ENCODE results near the gene TLE3.

TLE3 gene

DNA sequence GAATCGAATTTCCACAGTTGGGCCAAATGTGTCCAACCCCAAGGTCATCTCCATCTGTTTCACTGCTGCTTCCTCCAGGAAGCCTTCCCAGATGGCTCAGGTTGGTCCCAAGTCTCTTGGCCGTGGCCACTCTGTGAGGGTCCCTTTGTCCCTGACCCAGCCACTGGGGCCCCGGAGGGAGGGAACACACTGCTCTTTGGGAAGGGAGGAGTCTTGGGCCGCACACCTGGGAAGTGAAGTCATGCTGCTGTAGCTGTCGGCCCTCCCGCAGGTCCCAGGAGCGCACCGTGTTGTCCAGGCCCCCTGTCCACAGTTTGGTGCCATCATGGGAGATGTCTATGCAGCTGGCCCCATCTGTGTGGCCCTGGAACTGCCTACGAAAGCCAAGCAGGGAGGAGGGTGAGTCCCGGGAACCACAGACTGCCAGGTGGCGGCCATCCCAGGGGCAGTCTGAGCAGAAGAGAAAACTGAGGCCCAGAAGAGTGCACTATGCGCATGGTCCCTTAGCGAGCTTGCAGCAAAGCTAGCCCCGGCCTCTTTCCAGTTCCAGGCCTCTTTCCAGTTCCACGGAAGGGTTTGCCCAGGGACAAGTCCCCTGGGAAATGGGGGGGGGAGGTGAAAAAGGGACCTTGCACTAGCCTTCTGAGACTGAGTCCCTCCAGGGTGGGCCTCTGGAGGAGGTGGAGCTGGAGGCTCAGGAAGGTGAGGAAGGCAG is 44.6 kb downstream of the TLE3 start:
- no peaks in the 10 kb centered on the region for H3K9me3 ChIP-seq (ENCODE audit: control insufficient read depth in 5 of 5, low read length in 5 of 5)
- no peak overlapping the region for H3K4me3 ChIP-seq (ENCODE audit: low read depth in 1 of 5, low read length in 5 of 5)
- no peak overlapping the region for H3K27ac ChIP-seq (ENCODE audit: low read depth, low read length)
- peaks cover 0 to 93% (median 90%) of the 10 kb centered on the region in 5 donors for H3K36me3 ChIP-seq (ENCODE audit: control insufficient read depth in 5 of 5, insufficient read depth in 5 of 5, low read length in 5 of 5)
- H3K9ac ChIP-seq (ENCODE audit: low read length in 5 of 5): no peak overlapping the region
- no peaks in the 10 kb centered on the region for H3K27me3 ChIP-seq (ENCODE audit: control insufficient read depth in 5 of 5, insufficient read depth in 4 of 5, low read length in 5 of 5)
- peaks cover 0 to 26% (median 20%) of the 10 kb centered on the region in 5 donors for H3K4me1 ChIP-seq (ENCODE audit: control insufficient read depth in 5 of 5, insufficient read depth in 5 of 5, low read length in 5 of 5)

DNA sequence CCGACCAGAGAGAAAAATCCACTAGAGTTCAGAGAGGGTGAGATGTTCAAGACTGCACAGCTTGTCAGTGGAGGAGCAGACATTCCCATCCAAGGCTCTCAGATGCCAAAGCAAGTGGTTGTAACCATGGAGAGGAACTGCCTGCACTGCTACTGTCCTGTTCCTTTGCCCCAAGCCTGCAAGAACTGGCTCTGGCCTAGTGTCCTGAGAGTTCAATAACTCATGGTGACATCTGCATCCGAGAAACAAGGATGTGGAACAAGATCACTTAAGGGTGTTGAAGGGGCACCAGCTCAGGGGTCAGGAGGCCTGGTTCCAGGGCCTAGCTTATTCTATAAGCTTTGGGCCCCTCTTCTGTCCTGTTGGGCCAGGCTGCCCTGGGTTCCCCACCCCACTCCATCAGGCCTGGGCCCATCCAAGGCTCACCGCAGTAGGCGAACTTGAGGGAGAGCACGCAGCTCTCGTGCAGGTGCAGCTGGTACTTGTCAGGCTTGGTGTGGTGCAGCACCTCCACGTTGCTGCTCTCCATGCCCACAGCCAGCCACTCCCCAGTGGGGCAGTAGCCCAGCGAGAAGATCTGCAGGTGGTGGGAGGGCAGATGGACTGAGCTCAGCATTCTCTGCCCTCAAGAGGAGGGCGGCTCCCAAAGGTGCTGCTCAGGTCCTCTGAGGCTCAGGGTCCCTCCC is 45.6 kb downstream of the TLE3 start:
- H3K4me3 ChIP-seq (ENCODE audit: low read depth in 1 of 5, low read length in 5 of 5): no peak overlapping the region
- H3K4me1 ChIP-seq (ENCODE audit: control insufficient read depth in 5 of 5, insufficient read depth in 5 of 5, low read length in 5 of 5): peaks cover 0 to 37% (median 26%) of the 10 kb centered on the region in 5 donors
- no peak overlapping the region for H3K27ac ChIP-seq (ENCODE audit: low read depth, low read length)
- no peak overlapping the region for H3K9ac ChIP-seq (ENCODE audit: low read length in 5 of 5)
- no peaks in the 10 kb centered on the region for H3K27me3 ChIP-seq (ENCODE audit: control insufficient read depth in 5 of 5, insufficient read depth in 4 of 5, low read length in 5 of 5)
- H3K9me3 ChIP-seq (ENCODE audit: control insufficient read depth in 5 of 5, low read length in 5 of 5): no peaks in the 10 kb centered on the region
- peaks cover 0 to 85% (median 79%) of the 10 kb centered on the region in 5 donors for H3K36me3 ChIP-seq (ENCODE audit: control insufficient read depth in 5 of 5, insufficient read depth in 5 of 5, low read length in 5 of 5)

DNA sequence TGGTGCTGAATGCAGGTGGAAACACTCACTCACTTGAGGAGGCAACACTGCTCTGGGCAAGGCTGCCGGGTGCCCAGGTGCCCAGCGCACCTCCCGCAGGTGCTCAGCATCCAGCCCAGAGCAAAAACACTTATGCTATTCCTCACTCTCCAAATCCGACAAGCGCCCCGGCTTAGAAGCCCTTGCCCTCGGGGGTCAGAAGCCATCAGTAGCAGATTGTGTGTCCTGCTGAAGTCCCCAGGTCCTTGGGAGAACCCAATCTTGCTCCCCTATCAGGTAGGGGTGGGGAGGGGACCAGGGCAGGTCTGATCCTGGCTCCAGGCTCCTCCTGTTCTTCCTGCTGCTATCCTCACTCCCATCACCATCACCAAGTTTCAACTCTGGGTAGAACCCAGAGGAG is 46.7 kb downstream of the TLE3 start:
- Histone ChIP-seq H3K9ac (ENCODE audit: low read length in 5 of 5) (no peak overlapping the region), H3K4me3 (ENCODE audit: low read depth in 1 of 5, low read length in 5 of 5) (no peak overlapping the region), H3K9me3 (ENCODE audit: control insufficient read depth in 5 of 5, low read length in 5 of 5) (no peaks in the 10 kb centered on the region), H3K36me3 (ENCODE audit: control insufficient read depth in 5 of 5, insufficient read depth in 5 of 5, low read length in 5 of 5) (peaks cover 0 to 74% (median 69%) of the 10 kb centered on the region in 5 donors), H3K27me3 (ENCODE audit: control insufficient read depth in 5 of 5, insufficient read depth in 4 of 5, low read length in 5 of 5) (no peaks in the 10 kb centered on the region), H3K27ac (ENCODE audit: low read depth, low read length) (no peak overlapping the region), H3K4me1 (ENCODE audit: control insufficient read depth in 5 of 5, insufficient read depth in 5 of 5, low read length in 5 of 5) (peaks cover 0 to 41% (median 26%) of the 10 kb centered on the region in 5 donors)

GRCh38 chr15:70050441-70050840 is 47.3 kb downstream of the TLE3 start:
- no peak overlapping the region for H3K4me3 ChIP-seq (ENCODE audit: low read depth in 1 of 5, low read length in 5 of 5)
- no peaks in the 10 kb centered on the region for H3K9me3 ChIP-seq (ENCODE audit: control insufficient read depth in 5 of 5, low read length in 5 of 5)
- peaks cover 0 to 41% (median 26%) of the 10 kb centered on the region in 5 donors for H3K4me1 ChIP-seq (ENCODE audit: control insufficient read depth in 5 of 5, insufficient read depth in 5 of 5, low read length in 5 of 5)
- H3K27me3 ChIP-seq (ENCODE audit: control insufficient read depth in 5 of 5, insufficient read depth in 4 of 5, low read length in 5 of 5): no peaks in the 10 kb centered on the region
- no peak overlapping the region for H3K9ac ChIP-seq (ENCODE audit: low read length in 5 of 5)
- no peak overlapping the region for H3K27ac ChIP-seq (ENCODE audit: low read depth, low read length)
- H3K36me3 ChIP-seq (ENCODE audit: control insufficient read depth in 5 of 5, insufficient read depth in 5 of 5, low read length in 5 of 5): peaks cover 0 to 69% (median 64%) of the 10 kb centered on the region in 5 donors

- H3K27ac ChIP-seq (ENCODE audit: low read depth, low read length): no peak overlapping the region
- H3K9ac ChIP-seq (ENCODE audit: low read length in 5 of 5): no peak overlapping the region
- peaks cover 0 to 41% (median 26%) of the 10 kb centered on the region in 5 donors for H3K4me1 ChIP-seq (ENCODE audit: control insufficient read depth in 5 of 5, insufficient read depth in 5 of 5, low read length in 5 of 5)
- no peaks in the 10 kb centered on the region for H3K27me3 ChIP-seq (ENCODE audit: control insufficient read depth in 5 of 5, insufficient read depth in 4 of 5, low read length in 5 of 5)
- peaks cover 0 to 62% (median 57%) of the 10 kb centered on the region in 5 donors for H3K36me3 ChIP-seq (ENCODE audit: control insufficient read depth in 5 of 5, insufficient read depth in 5 of 5, low read length in 5 of 5)
- no peak overlapping the region for H3K4me3 ChIP-seq (ENCODE audit: low read depth in 1 of 5, low read length in 5 of 5)
- H3K9me3 ChIP-seq (ENCODE audit: control insufficient read depth in 5 of 5, low read length in 5 of 5): no peaks in the 10 kb centered on the region
Measured at GRCh38 chr15:70049701-70050301, 47.9 kb downstream of the TLE3 start.

DNA sequence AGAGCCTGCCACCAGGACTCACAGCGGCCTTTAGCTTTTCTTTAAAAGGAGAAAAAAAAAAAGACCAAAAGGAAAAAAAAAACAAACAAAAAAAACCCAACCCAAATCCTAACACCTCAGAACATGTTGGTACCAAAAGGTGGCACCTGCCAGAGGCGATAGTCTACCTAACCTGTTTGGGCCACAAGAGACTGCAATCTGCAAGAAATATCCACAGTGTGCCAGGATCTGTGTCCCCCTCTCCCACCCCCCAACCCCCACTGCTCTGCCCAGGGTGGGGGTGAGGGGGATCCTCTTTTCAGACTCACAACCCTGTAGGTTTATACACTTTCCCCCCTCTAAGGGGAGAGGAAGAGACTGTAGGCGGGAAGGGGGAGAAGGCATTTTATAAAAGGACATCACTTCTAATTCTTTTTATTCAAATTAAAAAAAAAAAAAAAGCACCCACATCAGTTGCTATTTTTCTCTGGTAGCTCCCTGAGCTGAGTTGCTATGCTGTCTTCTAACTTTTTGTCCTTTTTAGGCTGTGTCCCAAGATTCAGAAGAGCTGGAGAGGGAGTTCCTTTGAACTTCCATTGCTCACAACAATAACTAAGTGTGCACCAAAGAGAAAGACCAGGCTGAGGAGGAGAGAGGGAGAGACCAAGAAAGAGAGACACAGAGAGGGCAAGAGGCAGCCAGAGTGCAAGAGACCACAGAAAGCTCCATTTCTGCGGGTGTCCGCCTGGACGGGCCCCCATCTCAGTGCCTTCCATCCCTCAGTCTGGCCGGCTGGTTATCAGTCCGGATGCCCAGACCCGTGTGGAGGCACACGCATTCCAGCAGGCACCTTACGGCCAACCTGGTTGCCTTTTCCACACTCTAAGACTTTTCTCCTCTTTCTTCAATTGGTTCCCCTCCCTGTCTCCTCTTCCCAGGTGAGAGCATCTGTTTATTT is 48.9 kb downstream of the TLE3 start:
- Histone ChIP-seq H3K27ac (ENCODE audit: low read depth, low read length) (no peak overlapping the region), H3K36me3 (ENCODE audit: control insufficient read depth in 5 of 5, insufficient read depth in 5 of 5, low read length in 5 of 5) (peaks cover 0 to 53% (median 48%) of the 10 kb centered on the region in 5 donors), H3K9ac (ENCODE audit: low read length in 5 of 5) (no peak overlapping the region), H3K9me3 (ENCODE audit: control insufficient read depth in 5 of 5, low read length in 5 of 5) (no peaks in the 10 kb centered on the region), H3K27me3 (ENCODE audit: control insufficient read depth in 5 of 5, insufficient read depth in 4 of 5, low read length in 5 of 5) (no peaks in the 10 kb centered on the region), H3K4me3 (ENCODE audit: low read depth in 1 of 5, low read length in 5 of 5) (no peak overlapping the region), H3K4me1 (ENCODE audit: control insufficient read depth in 5 of 5, insufficient read depth in 5 of 5, low read length in 5 of 5) (peaks cover 0 to 36% (median 19%) of the 10 kb centered on the region in 5 donors)

DNA sequence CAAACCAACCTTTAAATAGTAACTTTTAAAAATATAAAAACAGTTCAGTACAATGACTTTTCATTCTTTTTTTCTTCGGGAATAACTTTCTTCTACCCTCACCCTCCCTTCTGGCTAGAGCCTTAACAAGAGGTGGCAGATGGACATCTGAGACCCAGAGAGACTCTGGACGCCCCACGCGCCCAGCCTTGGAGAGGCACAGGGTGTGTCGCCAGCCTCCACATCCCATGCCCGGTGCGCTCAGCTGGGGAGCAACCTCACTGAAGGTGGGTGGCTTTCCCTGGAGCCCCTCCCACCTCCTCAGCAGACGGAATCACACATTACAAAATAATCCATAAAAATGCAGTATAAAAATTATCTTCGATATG is 49.5 kb downstream of the TLE3 start:
- no peak overlapping the region for H3K9ac ChIP-seq (ENCODE audit: low read length in 5 of 5)
- H3K4me3 ChIP-seq (ENCODE audit: low read depth in 1 of 5, low read length in 5 of 5): no peak overlapping the region
- H3K27me3 ChIP-seq (ENCODE audit: control insufficient read depth in 5 of 5, insufficient read depth in 4 of 5, low read length in 5 of 5): no peaks in the 10 kb centered on the region
- peaks cover 0 to 46% (median 43%) of the 10 kb centered on the region in 5 donors for H3K36me3 ChIP-seq (ENCODE audit: control insufficient read depth in 5 of 5, insufficient read depth in 5 of 5, low read length in 5 of 5)
- H3K4me1 ChIP-seq (ENCODE audit: control insufficient read depth in 5 of 5, insufficient read depth in 5 of 5, low read length in 5 of 5): peaks cover 0 to 29% (median 12%) of the 10 kb centered on the region in 5 donors
- no peak overlapping the region for H3K27ac ChIP-seq (ENCODE audit: low read depth, low read length)
- no peaks in the 10 kb centered on the region for H3K9me3 ChIP-seq (ENCODE audit: control insufficient read depth in 5 of 5, low read length in 5 of 5)

- Histone ChIP-seq H3K4me3 (ENCODE audit: low read depth in 1 of 5, low read length in 5 of 5) (no peak overlapping the region), H3K9me3 (ENCODE audit: control insufficient read depth in 5 of 5, low read length in 5 of 5) (no peaks in the 10 kb centered on the region), H3K4me1 (ENCODE audit: control insufficient read depth in 5 of 5, insufficient read depth in 5 of 5, low read length in 5 of 5) (peaks cover 0 to 24% (median 8%) of the 10 kb centered on the region in 5 donors), H3K36me3 (ENCODE audit: control insufficient read depth in 5 of 5, insufficient read depth in 5 of 5, low read length in 5 of 5) (peaks cover 0 to 40% (median 38%) of the 10 kb centered on the region in 5 donors), H3K27ac (ENCODE audit: low read depth, low read length) (no peak overlapping the region), H3K9ac (ENCODE audit: low read length in 5 of 5) (no peak overlapping the region), H3K27me3 (ENCODE audit: control insufficient read depth in 5 of 5, insufficient read depth in 4 of 5, low read length in 5 of 5) (no peaks in the 10 kb centered on the region)
Measured at GRCh38 chr15:70047386-70048197, 50.1 kb downstream of the TLE3 start.

All from subcutaneous abdominal adipose tissue (tissue), 5 donors.